Astrocyte (in vitro differentiated cells and primary cell): Measurements from ENCODE around the gene ZNF518B. TPM values are rescaled to one million over a fixed set of nuclear protein-coding genes. Genes with fewer than 3 reads are reported as not detected.

Experiments
- DNase-seq: peaks from one replicate; pipeline ENCODE4 v3.0.0-alpha.2; 2010; ENCODE audit warnings: low read depth
- FAIRE-seq: peaks from 2 replicates; lab custom pipeline; 2011; peaks lifted over from hg19 to GRCh38; lab: Jason Lieb, UNC
- H2AFZ ChIP-seq: 2 replicates; pipeline ENCODE4 v1.6.0; 2012; ENCODE audit warnings: low read depth, low read length, inconsistent platforms
- H3K27ac ChIP-seq: 2 replicates; pipeline ENCODE4 v1.5.1; 2011; ENCODE audit warnings: low read depth, low read length, inconsistent platforms
- H3K27me3 ChIP-seq: 2 replicates; pipeline ENCODE4 v1.6.0; 2011; ENCODE audit warnings: low read length, inconsistent platforms; ENCODE audit not compliant: insufficient read depth
- H3K36me3 ChIP-seq: 2 replicates; pipeline ENCODE4 v1.5.1; 2011; ENCODE audit warnings: low read length, inconsistent platforms; ENCODE audit not compliant: insufficient read depth
- H3K4me1 ChIP-seq: 2 replicates; pipeline ENCODE4 v1.5.1; 2011; ENCODE audit warnings: low read length, inconsistent platforms; ENCODE audit not compliant: insufficient read depth
- H3K4me2 ChIP-seq: 2 replicates; pipeline ENCODE4 v1.6.0; 2012; ENCODE audit warnings: low read length, inconsistent platforms
- H3K4me3 ChIP-seq: 2 replicates; pipeline ENCODE4 v1.5.1; 2011; ENCODE audit warnings: low read depth, mild to moderate bottlenecking, low read length, inconsistent platforms; ENCODE audit not compliant: insufficient read depth
- H3K79me2 ChIP-seq: 2 replicates; pipeline ENCODE4 v1.6.0; 2012; ENCODE audit warnings: mild to moderate bottlenecking, low read length, inconsistent platforms; ENCODE audit not compliant: insufficient read depth
- H3K9ac ChIP-seq: 2 replicates; pipeline ENCODE4 v1.6.0; 2012; ENCODE audit warnings: mild to moderate bottlenecking, low read length, inconsistent platforms
- H3K9me3 ChIP-seq: 2 replicates; pipeline ENCODE4 v1.5.1; 2012; ENCODE audit warnings: low read depth, mild to moderate bottlenecking, low read length, inconsistent platforms; ENCODE audit not compliant: insufficient read depth
- H4K20me1 ChIP-seq: 2 replicates; pipeline ENCODE4 v1.6.0; 2012; ENCODE audit warnings: low read length, inconsistent platforms; ENCODE audit not compliant: insufficient read depth
- H3K27ac Mint-ChIP-seq: one replicate; pipeline ENCODE4 v1.8.0; 2021; ENCODE audit warnings: mild to moderate bottlenecking, mixed read lengths; ENCODE audit not compliant: unreplicated experiment
- H3K27me3 Mint-ChIP-seq: one replicate; pipeline ENCODE4 v1.8.0; 2021; ENCODE audit warnings: low read depth, mixed read lengths; ENCODE audit not compliant: unreplicated experiment
- H3K36me3 Mint-ChIP-seq: one replicate; pipeline ENCODE4 v1.8.0; 2021; ENCODE audit warnings: low read depth, mixed read lengths; ENCODE audit not compliant: unreplicated experiment
- H3K4me1 Mint-ChIP-seq: one replicate; pipeline ENCODE4 v1.8.0; 2021; ENCODE audit warnings: low read depth, mixed read lengths; ENCODE audit not compliant: unreplicated experiment
- H3K4me3 Mint-ChIP-seq: one replicate; pipeline ENCODE4 v1.8.0; 2021; ENCODE audit warnings: mild to moderate bottlenecking, moderate library complexity, mixed read lengths; ENCODE audit not compliant: unreplicated experiment
- H3K9me3 Mint-ChIP-seq: one replicate; pipeline ENCODE4 v1.8.0; 2021; ENCODE audit warnings: mild to moderate bottlenecking, mixed read lengths; ENCODE audit not compliant: unreplicated experiment
- EZH2 ChIP-seq: IDR thresholded peaks from 2 replicates; pipeline ENCODE4 v1.6.1; 2012; ENCODE audit warnings: mild to moderate bottlenecking, low read length, inconsistent platforms; ENCODE audit not compliant: insufficient read depth
- total RNA-seq: library from RNA; stranded (reverse); gene quantifications from 2 replicates; pipeline ENCODE4 v1.2.1, GENCODE V29; 2021
- TF ChIP-seq, protein P1 (sequence below): IDR thresholded peaks from 2 replicates; pipeline ENCODE4 v1.5.1; 2011; ENCODE audit warnings: low read depth, mild to moderate bottlenecking, inconsistent platforms, low read length, moderate library complexity; ENCODE audit not compliant: insufficient read depth

ZNF518B gene
- total RNA-seq, 1 donor from 2014 or later, result 33.1 TPM

DNA sequence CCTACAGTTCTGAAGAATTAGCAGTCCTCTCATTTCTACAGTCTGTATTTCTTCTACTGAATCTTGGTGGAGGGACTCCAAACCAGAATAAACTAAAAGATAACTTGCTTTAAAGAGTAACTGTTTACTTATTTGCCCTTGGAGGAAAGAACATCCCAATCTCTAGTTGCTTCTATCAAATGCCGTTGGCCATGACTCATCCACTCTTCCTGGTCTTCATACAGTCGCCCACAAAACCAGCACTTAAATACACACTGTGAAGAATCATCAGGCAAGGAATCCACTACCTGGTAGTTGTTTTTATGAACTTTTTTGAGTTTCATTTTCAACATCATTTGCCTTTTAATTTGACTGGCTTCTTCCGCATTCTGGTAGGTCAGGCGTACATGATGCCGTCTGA lies 14.2 kb downstream of the ZNF518B start:
- Mint-ChIP-seq H3K36me3 (peaks cover 33% of the 10 kb centered on the region), H3K27ac (no peak overlapping the region), H3K9me3 (peaks cover 5% of the 10 kb centered on the region), H3K27me3 (no peaks in the 10 kb centered on the region), H3K4me3 (no peak overlapping the region), H3K4me1 (peaks cover 12% of the 10 kb centered on the region)
- H3K79me2 ChIP-seq, result peaks cover 7% of the 10 kb centered on the region
- DNase-seq (no peak), FAIRE-seq (no peak)
- peaks cover 5% of the 10 kb centered on the region for H3K9me3 ChIP-seq
- no peak overlapping the region for H3K4me2 ChIP-seq
- no peak for TF ChIP-seq EZH2
- TF ChIP-seq, protein P1, sequence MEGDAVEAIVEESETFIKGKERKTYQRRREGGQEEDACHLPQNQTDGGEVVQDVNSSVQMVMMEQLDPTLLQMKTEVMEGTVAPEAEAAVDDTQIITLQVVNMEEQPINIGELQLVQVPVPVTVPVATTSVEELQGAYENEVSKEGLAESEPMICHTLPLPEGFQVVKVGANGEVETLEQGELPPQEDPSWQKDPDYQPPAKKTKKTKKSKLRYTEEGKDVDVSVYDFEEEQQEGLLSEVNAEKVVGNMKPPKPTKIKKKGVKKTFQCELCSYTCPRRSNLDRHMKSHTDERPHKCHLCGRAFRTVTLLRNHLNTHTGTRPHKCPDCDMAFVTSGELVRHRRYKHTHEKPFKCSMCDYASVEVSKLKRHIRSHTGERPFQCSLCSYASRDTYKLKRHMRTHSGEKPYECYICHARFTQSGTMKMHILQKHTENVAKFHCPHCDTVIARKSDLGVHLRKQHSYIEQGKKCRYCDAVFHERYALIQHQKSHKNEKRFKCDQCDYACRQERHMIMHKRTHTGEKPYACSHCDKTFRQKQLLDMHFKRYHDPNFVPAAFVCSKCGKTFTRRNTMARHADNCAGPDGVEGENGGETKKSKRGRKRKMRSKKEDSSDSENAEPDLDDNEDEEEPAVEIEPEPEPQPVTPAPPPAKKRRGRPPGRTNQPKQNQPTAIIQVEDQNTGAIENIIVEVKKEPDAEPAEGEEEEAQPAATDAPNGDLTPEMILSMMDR, result no peak
- H4K20me1 ChIP-seq, result peaks cover 16% of the 10 kb centered on the region
- no peak overlapping the region for H3K4me3 ChIP-seq
- no peak overlapping the region for H3K9ac ChIP-seq
- H3K27me3 ChIP-seq, result no peaks in the 10 kb centered on the region
- peaks cover 30% of the 10 kb centered on the region for H3K36me3 ChIP-seq
- no peak overlapping the region for H3K27ac ChIP-seq
- H3K4me1 ChIP-seq, result no peaks in the 10 kb centered on the region
- H2AFZ ChIP-seq, result no peak overlapping the region

DNA sequence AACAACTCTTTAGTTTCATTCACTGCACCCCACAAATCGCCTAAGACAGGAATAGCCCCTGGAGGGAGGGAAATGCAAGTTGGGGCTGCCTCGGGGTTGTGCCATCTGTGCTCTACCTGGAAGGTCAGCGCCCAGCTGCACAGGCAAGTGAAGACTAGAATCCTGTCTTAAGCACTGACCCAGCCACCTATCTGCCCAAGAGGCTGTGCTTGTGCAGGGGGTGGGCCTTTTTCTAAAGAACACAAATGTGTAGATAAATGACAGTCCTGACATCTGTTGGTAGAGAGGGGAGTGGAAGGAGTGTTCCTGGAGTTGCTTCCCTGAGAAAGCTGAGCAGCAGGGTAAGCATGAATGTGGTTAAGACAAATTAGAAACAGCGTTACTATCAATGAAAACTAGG lies 15.7 kb downstream of the ZNF518B start:
- Histone ChIP-seq H3K4me2 (no peak overlapping the region), H4K20me1 (peaks cover 9% of the 10 kb centered on the region), H3K9ac (no peak overlapping the region), H3K27me3 (no peaks in the 10 kb centered on the region), H3K79me2 (no peaks in the 10 kb centered on the region), H3K36me3 (peaks cover 30% of the 10 kb centered on the region), H3K4me1 (no peaks in the 10 kb centered on the region), H3K9me3 (peaks cover 5% of the 10 kb centered on the region), H3K27ac (no peak overlapping the region), H2AFZ (no peak overlapping the region), H3K4me3 (no peak overlapping the region)
- peaks cover 28% of the 10 kb centered on the region for H3K36me3 Mint-ChIP-seq
- no peaks in the 10 kb centered on the region for H3K27me3 Mint-ChIP-seq
- DNase-seq (no peak), FAIRE-seq (no peak)
- peaks cover 12% of the 10 kb centered on the region for H3K4me1 Mint-ChIP-seq
- no peak overlapping the region for H3K4me3 Mint-ChIP-seq
- no peak overlapping the region for H3K27ac Mint-ChIP-seq
- H3K9me3 Mint-ChIP-seq, result peaks cover 5% of the 10 kb centered on the region
- no peak for TF ChIP-seq EZH2
- TF ChIP-seq, protein P1, result no peak

DNA sequence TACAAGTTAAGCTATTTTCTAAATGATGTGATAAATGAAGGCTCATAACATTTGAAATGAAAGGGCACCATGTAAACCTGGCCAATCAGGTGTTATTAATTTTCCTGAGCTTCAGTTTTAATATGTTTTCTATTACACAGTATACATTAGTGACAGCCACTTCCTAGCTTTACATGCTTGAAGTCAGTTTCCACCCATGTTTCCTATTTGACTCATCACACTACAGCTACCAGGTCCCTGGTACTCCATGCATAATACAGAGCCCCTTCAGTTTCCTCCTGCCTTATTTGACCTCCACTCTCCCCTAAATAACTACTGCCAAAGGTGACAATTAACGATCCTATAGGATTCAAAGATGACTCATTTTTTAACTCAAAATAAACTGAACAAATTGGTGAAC lies 18.3 kb downstream of the ZNF518B start:
- H3K9me3 ChIP-seq, result peaks cover 2% of the 10 kb centered on the region
- peaks cover 12% of the 10 kb centered on the region for H3K4me1 Mint-ChIP-seq
- H3K9me3 Mint-ChIP-seq, result no peaks in the 10 kb centered on the region
- H3K27me3 Mint-ChIP-seq, result no peaks in the 10 kb centered on the region
- peaks cover 6% of the 10 kb centered on the region for H3K36me3 ChIP-seq
- H3K79me2 ChIP-seq, result no peaks in the 10 kb centered on the region
- peaks cover 9% of the 10 kb centered on the region for H4K20me1 ChIP-seq
- no peak for TF ChIP-seq EZH2
- TF ChIP-seq, protein P1, result no peak
- H3K4me3 ChIP-seq, result no peak overlapping the region
- no peak overlapping the region for H2AFZ ChIP-seq
- DNase-seq (no peak), FAIRE-seq (no peak)
- H3K4me1 ChIP-seq, result no peaks in the 10 kb centered on the region
- H3K27ac Mint-ChIP-seq, result no peak overlapping the region
- H3K4me3 Mint-ChIP-seq, result no peak overlapping the region
- H3K36me3 Mint-ChIP-seq, result peaks cover 10% of the 10 kb centered on the region
- no peaks in the 10 kb centered on the region for H3K27me3 ChIP-seq
- no peak overlapping the region for H3K9ac ChIP-seq
- H3K4me2 ChIP-seq, result no peak overlapping the region
- H3K27ac ChIP-seq, result no peak overlapping the region
